ENCODE measurements around the gene HMCN2.
A peak's percentile ranks its signal among the peaks of the same experiment; 100 is the strongest.

HMCN2 gene

DNA sequence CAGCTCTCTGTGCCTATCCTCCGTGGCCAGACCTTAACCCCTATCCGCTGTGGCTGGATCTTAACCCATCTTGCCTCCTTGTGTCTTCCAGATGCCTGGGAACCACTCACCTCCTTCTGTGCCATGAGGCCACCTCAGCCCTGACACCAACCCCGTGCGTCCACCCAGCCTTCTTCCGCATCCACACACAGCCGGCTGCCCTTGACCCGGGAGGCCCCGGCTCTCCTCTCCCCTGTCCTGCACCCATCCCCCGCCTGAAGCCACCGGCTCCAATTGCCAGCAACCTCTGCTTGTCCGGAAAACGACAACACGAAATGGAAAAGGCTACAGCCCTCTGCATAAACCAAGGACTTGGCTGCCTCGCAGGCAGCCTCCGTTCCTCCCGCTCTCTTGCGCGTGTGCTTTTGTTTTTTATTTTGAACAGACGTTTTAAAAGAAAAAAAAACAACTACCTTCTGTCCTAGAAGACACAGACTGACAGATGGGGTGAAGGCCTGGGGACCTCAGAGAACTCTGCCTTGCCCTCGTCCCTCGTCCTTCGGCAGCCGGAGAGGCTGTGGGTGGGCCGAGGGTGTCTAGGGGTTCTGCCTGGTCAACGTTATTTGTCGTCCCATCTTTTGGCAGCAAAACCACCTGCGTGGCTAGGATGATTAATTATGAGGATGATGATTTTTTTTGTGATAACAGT lies 32.5 kb upstream of the HMCN2 start:
- no peak overlapping the region for H3K4me3 Mint-ChIP-seq
- H3K27me3 Mint-ChIP-seq (ENCODE audit: low read depth, poor library complexity) = peaks cover 3% of the 10 kb centered on the region
- TF ChIP-seq, protein P1, sequence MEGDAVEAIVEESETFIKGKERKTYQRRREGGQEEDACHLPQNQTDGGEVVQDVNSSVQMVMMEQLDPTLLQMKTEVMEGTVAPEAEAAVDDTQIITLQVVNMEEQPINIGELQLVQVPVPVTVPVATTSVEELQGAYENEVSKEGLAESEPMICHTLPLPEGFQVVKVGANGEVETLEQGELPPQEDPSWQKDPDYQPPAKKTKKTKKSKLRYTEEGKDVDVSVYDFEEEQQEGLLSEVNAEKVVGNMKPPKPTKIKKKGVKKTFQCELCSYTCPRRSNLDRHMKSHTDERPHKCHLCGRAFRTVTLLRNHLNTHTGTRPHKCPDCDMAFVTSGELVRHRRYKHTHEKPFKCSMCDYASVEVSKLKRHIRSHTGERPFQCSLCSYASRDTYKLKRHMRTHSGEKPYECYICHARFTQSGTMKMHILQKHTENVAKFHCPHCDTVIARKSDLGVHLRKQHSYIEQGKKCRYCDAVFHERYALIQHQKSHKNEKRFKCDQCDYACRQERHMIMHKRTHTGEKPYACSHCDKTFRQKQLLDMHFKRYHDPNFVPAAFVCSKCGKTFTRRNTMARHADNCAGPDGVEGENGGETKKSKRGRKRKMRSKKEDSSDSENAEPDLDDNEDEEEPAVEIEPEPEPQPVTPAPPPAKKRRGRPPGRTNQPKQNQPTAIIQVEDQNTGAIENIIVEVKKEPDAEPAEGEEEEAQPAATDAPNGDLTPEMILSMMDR (IDR thresholded peaks at IDR 0.05) = no peak
- peaks cover 39% of the 10 kb centered on the region for H3K4me1 Mint-ChIP-seq
- peak; percentile 55 for DNase-seq
- peaks cover 7% of the 10 kb centered on the region for H3K9me3 Mint-ChIP-seq
- H3K27ac Mint-ChIP-seq = peak overlapping the region; percentile 38
- H3K36me3 Mint-ChIP-seq (ENCODE audit: low read depth) = peaks cover 39% of the 10 kb centered on the region

DNA sequence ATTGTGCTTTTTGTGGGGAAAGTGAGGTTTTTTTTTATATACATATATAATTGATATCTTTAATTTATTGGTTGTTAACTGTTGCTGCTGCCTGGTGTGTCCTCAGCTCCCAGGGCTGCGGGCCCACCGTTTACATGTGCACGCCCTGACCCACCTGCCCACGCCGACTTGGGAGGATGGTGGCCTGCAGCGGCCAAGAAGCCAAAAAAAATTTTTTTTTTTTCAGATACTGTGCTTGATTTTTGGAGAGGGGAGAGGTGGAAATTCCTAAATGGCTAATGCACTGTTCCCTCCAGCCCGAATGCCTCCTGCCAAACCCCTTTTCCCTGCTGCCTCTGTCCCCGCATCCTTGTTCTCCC lies 32.0 kb upstream of the HMCN2 start:
- Mint-ChIP-seq H3K4me1 (peaks cover 44% of the 10 kb centered on the region), H3K27ac (no peak overlapping the region), H3K27me3 (ENCODE audit: low read depth, poor library complexity) (peaks cover 3% of the 10 kb centered on the region), H3K36me3 (ENCODE audit: low read depth) (peaks cover 34% of the 10 kb centered on the region), H3K9me3 (peaks cover 1% of the 10 kb centered on the region), H3K4me3 (no peak overlapping the region)
- TF ChIP-seq, protein P1 (IDR thresholded peaks at IDR 0.05) = no peak
- DNase-seq = no peak

DNA sequence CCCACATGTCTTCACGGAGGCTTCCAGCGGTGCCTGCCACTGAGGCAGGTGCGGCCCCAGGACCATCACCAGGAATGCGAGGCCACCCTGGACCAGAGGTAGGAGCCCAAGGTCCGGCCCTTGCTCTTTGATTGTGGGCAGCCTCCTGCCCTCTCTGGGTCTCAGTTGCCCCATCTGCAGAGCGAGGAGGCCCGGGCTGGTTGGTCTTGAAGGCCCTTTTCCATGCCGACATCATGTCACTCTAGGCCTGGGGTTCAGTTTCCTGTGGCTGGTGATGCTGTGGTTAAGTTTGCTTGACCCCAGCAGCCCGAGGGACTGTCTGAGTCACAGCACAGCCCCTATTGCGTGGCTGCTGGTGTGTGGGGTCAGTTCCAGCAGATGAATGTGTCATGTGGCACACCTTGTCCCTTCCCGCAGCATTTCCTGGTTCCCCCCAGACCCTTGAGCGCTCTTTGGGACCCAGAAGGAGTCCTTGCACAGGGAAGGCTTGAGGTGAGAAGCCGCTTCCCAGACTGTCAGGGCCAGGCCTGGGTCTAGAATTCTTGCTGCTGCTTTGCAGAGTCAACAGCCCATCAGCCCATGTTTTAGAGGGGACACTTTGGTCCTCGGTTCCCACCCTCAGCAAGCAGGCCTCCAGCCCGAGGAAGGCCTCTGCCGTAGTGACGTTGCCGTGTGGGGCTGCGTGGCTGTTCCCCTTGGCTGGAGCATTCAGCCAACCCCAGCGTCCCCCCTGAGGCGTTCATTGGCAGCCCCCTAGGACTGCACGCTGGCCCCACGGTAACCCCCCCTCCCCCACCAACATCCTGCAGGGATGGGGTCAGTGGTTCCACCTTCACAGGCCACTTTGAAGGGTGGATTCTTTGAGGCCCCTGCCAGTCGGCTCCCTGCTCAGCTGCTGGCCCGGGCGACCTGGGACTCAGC lies 31.0 kb upstream of the HMCN2 start:
- no peak overlapping the region for H3K4me3 Mint-ChIP-seq

DNA sequence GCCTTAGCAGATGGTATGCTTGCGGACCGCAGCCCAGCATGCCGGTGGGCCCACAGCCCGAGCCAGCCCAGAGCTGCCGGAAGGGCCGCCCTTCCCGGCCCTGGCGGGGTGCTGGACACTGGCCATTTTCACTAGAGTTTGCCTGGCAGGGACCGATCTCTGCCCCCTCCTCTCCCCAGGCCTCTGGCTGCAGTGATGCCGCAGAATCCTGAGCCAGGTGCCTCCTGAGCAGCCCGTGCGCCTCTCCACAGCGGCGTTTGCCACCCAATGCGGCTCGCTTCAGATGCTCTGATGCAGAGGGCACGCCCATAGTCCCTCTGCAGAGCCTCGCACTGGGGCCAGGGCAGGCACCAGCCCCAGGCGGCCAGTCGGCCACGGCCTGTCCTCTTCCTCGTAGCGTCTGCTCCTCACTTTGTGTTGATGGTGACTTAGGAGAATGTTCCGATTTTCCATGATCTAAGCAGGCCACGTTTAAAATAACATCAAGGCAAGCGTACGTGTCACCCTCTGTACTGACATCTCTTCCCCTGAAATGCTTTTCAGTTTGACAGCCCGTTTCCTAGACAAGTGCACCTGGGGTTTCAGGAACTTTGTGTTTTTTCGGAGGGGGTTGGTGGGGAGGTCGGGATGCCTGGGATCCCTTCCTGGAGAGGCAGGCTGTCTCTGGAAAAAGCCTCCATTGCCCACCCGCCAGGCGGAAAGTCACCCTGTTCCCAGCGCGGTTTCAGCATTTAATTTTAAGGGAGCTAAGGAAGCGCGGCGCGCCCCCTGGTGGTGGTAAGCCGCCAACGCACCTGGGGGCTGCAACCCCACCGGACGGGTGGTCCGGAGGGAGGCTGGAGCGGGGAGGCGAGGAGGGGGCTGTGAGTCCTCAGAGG lies 29.8 kb upstream of the HMCN2 start:
- Mint-ChIP-seq H3K9me3 (no peaks in the 10 kb centered on the region), H3K27me3 (ENCODE audit: low read depth, poor library complexity) (peaks cover 3% of the 10 kb centered on the region), H3K4me1 (peaks cover 58% of the 10 kb centered on the region), H3K36me3 (ENCODE audit: low read depth) (peaks cover 19% of the 10 kb centered on the region), H3K27ac (no peak overlapping the region), H3K4me3 (no peak overlapping the region)
- peak; percentile 84 for DNase-seq
- TF ChIP-seq, protein P1 (IDR thresholded peaks at IDR 0.05) = peak; percentile 98

More for the DNA sequence above, 31.0 kb upstream of the HMCN2 start:
- H3K27ac Mint-ChIP-seq = no peak overlapping the region
- no peak for DNase-seq
- no peaks in the 10 kb centered on the region for H3K9me3 Mint-ChIP-seq
- H3K36me3 Mint-ChIP-seq (ENCODE audit: low read depth) = peaks cover 27% of the 10 kb centered on the region
- TF ChIP-seq, protein P1 (IDR thresholded peaks at IDR 0.05) = no peak
- peaks cover 51% of the 10 kb centered on the region for H3K4me1 Mint-ChIP-seq
- peaks cover 3% of the 10 kb centered on the region for H3K27me3 Mint-ChIP-seq (ENCODE audit: low read depth, poor library complexity)

DNA sequence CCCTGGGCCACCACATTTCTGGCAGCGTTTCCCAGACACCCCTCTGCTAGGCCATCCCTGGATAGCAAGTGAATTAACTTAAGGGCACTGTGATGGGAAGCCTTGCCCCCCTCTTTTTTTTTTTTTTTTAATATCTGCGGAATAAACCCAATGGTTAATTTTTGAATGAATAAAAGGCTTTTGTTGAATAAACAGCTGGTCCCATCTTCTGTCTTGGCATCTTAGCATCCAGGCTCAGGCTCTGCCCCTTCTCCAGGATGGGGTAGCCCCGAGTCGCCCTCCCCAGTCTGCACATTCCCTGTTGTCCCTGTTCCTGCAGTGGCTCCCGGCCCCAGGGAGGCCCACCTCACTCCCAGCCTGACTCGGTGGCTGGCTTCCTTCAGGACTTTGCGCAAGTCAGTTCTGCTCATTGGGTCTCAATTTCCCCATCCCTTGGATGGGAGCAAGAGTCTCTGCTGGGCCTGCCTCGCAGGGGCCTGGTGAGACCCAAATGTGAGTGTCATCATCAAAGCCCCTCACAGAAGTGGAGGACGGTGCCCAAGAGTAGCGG lies 29.0 kb upstream of the HMCN2 start:
- Mint-ChIP-seq H3K36me3 (ENCODE audit: low read depth) (peaks cover 19% of the 10 kb centered on the region), H3K4me1 (peaks cover 60% of the 10 kb centered on the region)
- DNase-seq = no peak

More for the DNA sequence above, 29.0 kb upstream of the HMCN2 start:
- Mint-ChIP-seq H3K9me3 (no peaks in the 10 kb centered on the region), H3K4me3 (no peak overlapping the region), H3K27ac (no peak overlapping the region), H3K27me3 (ENCODE audit: low read depth, poor library complexity) (peaks cover 4% of the 10 kb centered on the region)
- TF ChIP-seq, protein P1 (IDR thresholded peaks at IDR 0.05) = peak; percentile 8

All from nephron progenitor cell (in vitro differentiated cells).